Esophagus squamous epithelium (tissue), 5 donors: Measurements from ENCODE around the gene SKP1. TPM values are rescaled to one million over a fixed set of nuclear protein-coding genes. Genes with fewer than 3 reads are reported as not detected.

Source experiments
- DNase-seq: peaks from one replicate; lab custom pipeline; 2025; lab: John Stamatoyannopoulos, UW
- H3K27ac ChIP-seq, 4 donors: fragments of 200-600 bp; sonication (generic); one replicate each; pipeline ENCODE4 v1.5.1; 2016 to 2019; ENCODE audit warnings: mild to moderate bottlenecking in 1 of 4
- H3K27me3 ChIP-seq, 4 donors: fragments of 200-600 bp; sonication (generic); 1 replicate in 3 of 4; 2 replicates in 1 of 4; pipeline versions ENCODE4 v1.5.1 to v1.6.0; 2017 to 2021; ENCODE audit warnings: antibody characterized with exemption in 1 of 4
- H3K36me3 ChIP-seq, 3 donors: fragments of 200-600 bp; sonication (generic); one replicate each; pipeline ENCODE4 v1.5.1; 2016 to 2019
- H3K4me1 ChIP-seq, 3 donors: fragments of 200-600 bp; sonication (generic); one replicate each; pipeline ENCODE4 v1.5.1; 2017 to 2019
- H3K4me3 ChIP-seq, 4 donors: fragments of 200-600 bp; sonication (generic); 1 replicate in 3 of 4; 2 replicates in 1 of 4; pipeline ENCODE4 v1.5.1; 2016 to 2019; ENCODE audit warnings: mild to moderate bottlenecking in 2 of 4, moderate library complexity in 1 of 4
- H3K9me3 ChIP-seq, 3 donors: fragments of 200-600 bp; sonication (generic); one replicate each; pipeline ENCODE4 v1.5.1; 2016 to 2019
- CTCF ChIP-seq, 6 experiments: fragments of 450-650 bp in 4 of 6; fragments of 200-600 bp in 2 of 6; sonication (generic) in 2 of 6; IDR thresholded peaks; one replicate each; pipeline ENCODE4 v1.5.1; 2016 to 2019; ENCODE audit warnings: antibody characterized with exemption in 6 of 6, mild to moderate bottlenecking in 4 of 6, moderate library complexity in 4 of 6
- POLR2A ChIP-seq, 4 donors: fragments of 450-650 bp; IDR thresholded peaks; one replicate each; pipeline ENCODE4 v1.6.1; 2017; ENCODE audit warnings: antibody characterized with exemption in 4 of 4, mild to moderate bottlenecking in 4 of 4, moderate library complexity in 3 of 4
- WGBS, 2 donors: methylation state at CpG; one replicate each; pipeline ENCODE4 v1.1.5; 2018; 5-methylcytosine and 5-hydroxymethylcytosine counted together
- intact Hi-C: fragments of 100-400 bp; cut with DNase I; formaldehyde crosslinking; loops from one replicate; pipeline ENCODE4 v1.15.0; 2022
- total RNA-seq, 4 donors: library from RNA; depleted of rRNA; stranded (reverse); fragments of >200 nt; gene quantifications; one replicate each; pipeline ENCODE4 v1.1.0, GENCODE V29; 2016
- donor health status: DM: yes; HTN: yes; CAD: no.

SKP1 gene
- total RNA-seq, 4 donors from 2014 or later = 159 to 260 (median 208) TPM

- 94 to 96% methylated on average over 5 to 6 of the region's 7 CpGs for WGBS, 2 donors
- intact Hi-C loops = loop anchor here (5.0 kb wide), 1 partner anchor 33 kb away; no protein-coding TSS in a partner anchor
Measured at GRCh38 chr5:134135091-134135655, 41.6 kb downstream of the SKP1 start.

GRCh38 chr5:134133995-134134541 lies 42.7 kb downstream of the SKP1 start:
- DNase-seq = no peak
- no peak for TF ChIP-seq POLR2A (IDR thresholded peaks at IDR 0.05)

More at GRCh38 chr5:134135091-134135655, 41.6 kb downstream of the SKP1 start:
- TF ChIP-seq CTCF (IDR thresholded peaks at IDR 0.05) (no peak), POLR2A (IDR thresholded peaks at IDR 0.05) (no peak)
- Histone ChIP-seq H3K9me3 (no peaks in the 10 kb centered on the region), H3K36me3 (peaks cover 0 to 82% (median 7%) of the 10 kb centered on the region in 3 donors), H3K27me3 (no peaks in the 10 kb centered on the region), H3K4me1 (peaks cover 3 to 44% (median 6%) of the 10 kb centered on the region in 3 donors), H3K27ac (no peak overlapping the region), H3K4me3 (no peak overlapping the region)
- DNase-seq = no peak

GRCh38 chr5:134133188-134133994 lies 43.4 kb downstream of the SKP1 start:
- H3K4me1 ChIP-seq = peaks cover 3 to 52% (median 7%) of the 10 kb centered on the region in 3 donors
- H3K4me3 ChIP-seq = no peak overlapping the region
- no peak overlapping the region for H3K27ac ChIP-seq
- TF ChIP-seq CTCF (IDR thresholded peaks at IDR 0.05) = no peak
- no peak for TF ChIP-seq POLR2A (IDR thresholded peaks at IDR 0.05)
- no peak for DNase-seq
- peaks cover 0 to 78% (median 7%) of the 10 kb centered on the region in 3 donors for H3K36me3 ChIP-seq
- intact Hi-C loops = no loop called here
- H3K27me3 ChIP-seq = no peaks in the 10 kb centered on the region
- 71 to 83% methylated on average over 1 to 3 of the region's 9 CpGs for WGBS, 2 donors
- no peaks in the 10 kb centered on the region for H3K9me3 ChIP-seq

More at GRCh38 chr5:134133995-134134541, 42.7 kb downstream of the SKP1 start:
- peaks cover 0 to 82% (median 7%) of the 10 kb centered on the region in 3 donors for H3K36me3 ChIP-seq
- H3K4me3 ChIP-seq = no peak overlapping the region
- no peak overlapping the region for H3K27ac ChIP-seq
- no peaks in the 10 kb centered on the region for H3K9me3 ChIP-seq
- peaks cover 3 to 51% (median 6%) of the 10 kb centered on the region in 3 donors for H3K4me1 ChIP-seq
- 83% methylated on average over 2 of the region's 6 CpGs; no CpG with 5 or more reads in 1 of the 2 donors for WGBS, 2 donors
- no peaks in the 10 kb centered on the region for H3K27me3 ChIP-seq
- intact Hi-C loops = no loop called here

- 68 to 77% methylated on average over 10 to 14 of the region's 16 CpGs for WGBS, 2 donors
- peaks cover 0 to 52% (median 13%) of the 10 kb centered on the region in 3 donors for H3K4me1 ChIP-seq
- intact Hi-C loops = no loop called here
- no peak overlapping the region for H3K4me3 ChIP-seq
- H3K36me3 ChIP-seq = peaks cover 0 to 78% (median 7%) of the 10 kb centered on the region in 3 donors
- no peak for DNase-seq
- H3K9me3 ChIP-seq = no peaks in the 10 kb centered on the region
- no peak overlapping the region for H3K27ac ChIP-seq
- TF ChIP-seq CTCF (IDR thresholded peaks at IDR 0.05) (no peak), POLR2A (IDR thresholded peaks at IDR 0.05) (no peak)
- H3K27me3 ChIP-seq = no peaks in the 10 kb centered on the region
Measured at GRCh38 chr5:134132372-134133187, 44.2 kb downstream of the SKP1 start.
